BLaER1 treated with 17β-estradiol and CSF1 and Interleukin-3, amounts not matched to agents 10 nM and 100 nM (cell line): ENCODE results near the gene SLC4A3.

Experiments
- H3K27ac ChIP-seq, 11 experiments: shearing (Covaris generic); formaldehyde crosslinking; 2 replicates each; pipeline ENCODE4 v1.8.1; 2022
- H3K27me3 ChIP-seq, 11 experiments: shearing (Covaris generic); formaldehyde crosslinking; 2 replicates each; pipeline ENCODE4 v1.8.1; 2022
- H3K36me3 ChIP-seq, 11 experiments: shearing (Covaris generic); formaldehyde crosslinking; 2 replicates each; pipeline ENCODE4 v1.8.1; 2022
- H3K4me1 ChIP-seq, 10 experiments: shearing (Covaris generic); formaldehyde crosslinking; 2 replicates each; pipeline ENCODE4 v1.8.1; 2022
- H3K4me2 ChIP-seq, 11 experiments: shearing (Covaris generic); formaldehyde crosslinking; 2 replicates each; pipeline ENCODE4 v1.8.1; 2022
- H3K4me3 ChIP-seq, 10 experiments: shearing (Covaris generic); formaldehyde crosslinking; 2 replicates each; pipeline ENCODE4 v1.8.1; 2022
- H3K9ac ChIP-seq, 11 experiments: shearing (Covaris generic); formaldehyde crosslinking; 2 replicates each; pipeline ENCODE4 v1.8.1; 2022
- H3K9me3 ChIP-seq, 11 experiments: shearing (Covaris generic); formaldehyde crosslinking; replicated peaks in 1 of 11; 2 replicates each; pipeline ENCODE4 v1.8.1; 2022
- H4K20me1 ChIP-seq, 11 experiments: shearing (Covaris generic); formaldehyde crosslinking; 2 replicates each; pipeline ENCODE4 v1.8.1; 2022
- Cebpa-rat ChIP-seq, 11 experiments: shearing (Covaris generic); IDR thresholded peaks; 2 replicates each; pipeline ENCODE4 v1.8.1; 2022

Gene SLC4A3

DNA sequence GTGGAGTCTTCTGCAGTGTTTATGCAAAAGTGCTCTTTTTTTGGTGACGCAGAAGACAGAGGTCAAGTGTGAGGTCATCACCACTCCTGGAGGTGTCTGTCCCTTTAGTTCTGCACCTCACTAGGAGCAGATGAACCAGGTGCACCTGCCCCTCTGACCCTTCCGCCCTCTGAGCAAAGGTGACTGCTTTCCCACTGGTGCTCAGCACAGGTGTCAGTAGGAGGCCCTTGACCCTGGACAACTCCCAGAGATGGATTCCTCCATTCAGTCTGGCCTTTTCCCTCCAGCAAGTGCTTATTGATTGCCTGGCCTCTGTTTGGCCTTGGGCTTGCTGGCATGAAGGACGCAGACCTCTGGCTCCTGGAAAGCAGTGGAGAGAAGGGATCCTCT, 8.7 kb upstream of the SLC4A3 start:
- no peaks in the 10 kb centered on the region for H3K9me3 ChIP-seq
- H3K4me3 ChIP-seq: no peak overlapping the region
- peaks cover 0 to 15% (median 0%) of the 10 kb centered on the region in 11 experiments; a peak in 4 of 22 replicates for H4K20me1 ChIP-seq
- H3K4me1 ChIP-seq: peaks cover 0 to 16% (median 10%) of the 10 kb centered on the region in 10 experiments; a peak in 10 of 20 replicates
- H3K27ac ChIP-seq: no peak overlapping the region
- no peak overlapping the region for H3K4me2 ChIP-seq
- H3K9ac ChIP-seq: no peak overlapping the region
- H3K27me3 ChIP-seq: no peaks in the 10 kb centered on the region
- TF ChIP-seq Cebpa-rat (IDR thresholded peaks at IDR 0.05): no peak
- peaks cover 20 to 36% (median 31%) of the 10 kb centered on the region in 11 experiments for H3K36me3 ChIP-seq

DNA sequence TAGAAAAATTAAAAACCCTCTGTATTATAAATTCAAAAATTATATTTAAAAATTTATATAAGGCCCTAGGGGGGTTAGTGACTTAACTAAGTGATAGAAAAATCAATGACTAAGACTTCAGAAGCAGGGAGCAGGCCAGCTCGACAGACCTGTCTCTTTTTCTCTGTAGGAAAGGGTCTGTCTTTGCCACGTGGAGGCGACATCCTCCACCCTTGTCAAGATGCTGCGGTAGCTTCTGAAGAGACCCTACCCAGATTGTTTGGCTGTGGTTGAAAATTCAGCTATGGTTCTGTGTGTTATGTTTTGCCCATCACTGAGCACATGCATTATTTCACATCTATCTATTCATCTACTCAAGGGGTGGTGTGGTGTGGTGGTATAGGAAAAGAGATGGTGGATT, 8.2 kb upstream of the SLC4A3 start:
- TF ChIP-seq Cebpa-rat (IDR thresholded peaks at IDR 0.05): no peak

DNA sequence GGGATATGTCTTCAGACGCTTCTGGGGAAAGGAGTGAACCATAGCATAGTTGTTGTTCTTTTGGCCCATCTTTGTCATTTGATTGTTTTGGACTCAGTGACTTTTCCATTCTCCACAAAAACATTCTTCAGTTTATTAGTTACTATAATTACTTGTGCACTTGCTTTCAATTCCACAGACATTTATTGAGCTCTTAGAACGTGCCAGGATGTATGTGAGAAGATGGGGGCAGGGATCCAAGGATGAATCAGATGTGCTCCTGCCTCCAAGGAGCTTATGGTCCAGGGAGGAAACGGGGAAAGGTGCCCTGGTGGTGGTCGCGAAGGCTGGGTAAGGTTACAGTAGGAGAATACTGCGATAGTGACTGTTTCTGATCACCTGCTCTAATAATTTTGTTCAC, 6.9 kb upstream of the SLC4A3 start:
- Histone ChIP-seq H3K36me3 (peaks cover 11 to 18% (median 14%) of the 10 kb centered on the region in 11 experiments), H3K4me1 (peaks cover 0 to 8% (median 0%) of the 10 kb centered on the region in 10 experiments; a peak in 2 of 20 replicates), H3K4me2 (no peak overlapping the region), H3K4me3 (no peak overlapping the region), H3K9ac (no peak overlapping the region), H3K27ac (no peak overlapping the region), H3K27me3 (peaks cover 0 to 5% (median 0%) of the 10 kb centered on the region in 11 experiments; a peak in 3 of 22 replicates), H4K20me1 (no peaks in the 10 kb centered on the region), H3K9me3 (no peaks in the 10 kb centered on the region)
- TF ChIP-seq Cebpa-rat (IDR thresholded peaks at IDR 0.05): no peak

More for the DNA sequence above, 8.2 kb upstream of the SLC4A3 start:
- no peaks in the 10 kb centered on the region for H3K27me3 ChIP-seq
- H3K9me3 ChIP-seq: no peaks in the 10 kb centered on the region
- peaks cover 0 to 13% (median 8%) of the 10 kb centered on the region in 10 experiments; a peak in 10 of 20 replicates for H3K4me1 ChIP-seq
- no peak overlapping the region for H3K9ac ChIP-seq
- H3K27ac ChIP-seq: no peak overlapping the region
- no peak overlapping the region for H3K4me2 ChIP-seq
- H3K36me3 ChIP-seq: peaks cover 20 to 31% (median 27%) of the 10 kb centered on the region in 11 experiments
- H4K20me1 ChIP-seq: peaks cover 0 to 10% (median 0%) of the 10 kb centered on the region in 11 experiments; a peak in 3 of 22 replicates
- no peak overlapping the region for H3K4me3 ChIP-seq

DNA sequence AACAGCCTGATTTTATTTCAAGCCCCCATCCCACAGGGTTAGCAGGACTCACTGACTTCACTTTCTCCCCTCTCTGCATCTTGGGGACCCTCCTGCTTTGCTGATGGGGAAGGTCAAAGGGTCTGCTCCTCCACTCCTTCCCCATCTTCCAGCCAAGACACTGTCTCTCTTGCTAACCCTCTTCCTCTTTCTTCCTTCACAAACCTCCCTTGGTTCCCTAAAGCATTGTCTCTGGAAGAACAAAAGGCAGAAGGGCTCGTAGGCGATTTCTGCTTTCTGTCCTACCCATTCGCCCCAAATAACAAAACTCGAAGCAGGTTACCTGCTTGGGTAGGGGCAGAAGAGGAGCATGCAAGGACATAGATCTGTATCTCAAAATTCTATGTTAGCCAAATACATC, 5.5 kb upstream of the SLC4A3 start:
- peaks cover 0 to 4% (median under 1%) of the 10 kb centered on the region in 11 experiments; a peak in 10 of 22 replicates for H3K36me3 ChIP-seq
- H3K27ac ChIP-seq: no peak overlapping the region
- peaks cover 8 to 17% (median 10%) of the 10 kb centered on the region in 11 experiments for H3K27me3 ChIP-seq
- H3K4me1 ChIP-seq: peaks cover 0 to 8% (median 0%) of the 10 kb centered on the region in 10 experiments; a peak in 1 of 20 replicates
- no peaks in the 10 kb centered on the region for H3K9me3 ChIP-seq
- peaks cover 0 to 6% (median 0%) of the 10 kb centered on the region in 11 experiments; a peak in 2 of 22 replicates for H4K20me1 ChIP-seq
- TF ChIP-seq Cebpa-rat (IDR thresholded peaks at IDR 0.05): no peak
- no peak overlapping the region for H3K9ac ChIP-seq
- H3K4me2 ChIP-seq: peak overlapping the region in 1 of 11 experiments; percentile 15; a peak in 1 of 22 replicates
- H3K4me3 ChIP-seq: no peak overlapping the region

DNA sequence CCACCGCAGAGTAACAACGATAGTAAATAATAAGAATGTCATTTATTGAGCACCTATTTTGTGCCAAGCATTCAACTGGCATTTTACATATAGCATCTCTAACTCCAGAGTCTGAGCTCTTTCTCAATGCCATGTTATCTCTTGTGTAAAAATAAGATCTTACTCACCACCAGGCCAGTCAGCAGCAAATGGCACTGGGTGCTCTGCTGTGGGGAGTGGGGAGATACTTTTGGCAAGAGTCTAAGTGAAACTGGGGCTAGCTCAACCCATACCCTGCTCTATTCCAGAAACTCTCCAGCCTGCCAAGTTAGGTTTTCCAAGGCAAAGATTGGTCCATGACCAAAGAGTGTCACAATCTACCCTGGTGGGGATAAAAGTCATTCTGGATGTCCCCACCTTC, 5.0 kb upstream of the SLC4A3 start:
- no peak overlapping the region for H3K4me3 ChIP-seq
- H3K9me3 ChIP-seq: no peaks in the 10 kb centered on the region
- H3K9ac ChIP-seq: no peak overlapping the region
- H4K20me1 ChIP-seq: peaks cover 0 to 6% (median 0%) of the 10 kb centered on the region in 11 experiments; a peak in 3 of 22 replicates
- H3K27me3 ChIP-seq: peaks cover 14 to 23% (median 16%) of the 10 kb centered on the region in 11 experiments
- TF ChIP-seq Cebpa-rat (IDR thresholded peaks at IDR 0.05): no peak
- no peak overlapping the region for H3K4me2 ChIP-seq
- H3K36me3 ChIP-seq: no peaks in the 10 kb centered on the region
- no peak overlapping the region for H3K27ac ChIP-seq
- peaks cover 0 to 9% (median 0%) of the 10 kb centered on the region in 10 experiments; a peak in 1 of 20 replicates for H3K4me1 ChIP-seq

DNA sequence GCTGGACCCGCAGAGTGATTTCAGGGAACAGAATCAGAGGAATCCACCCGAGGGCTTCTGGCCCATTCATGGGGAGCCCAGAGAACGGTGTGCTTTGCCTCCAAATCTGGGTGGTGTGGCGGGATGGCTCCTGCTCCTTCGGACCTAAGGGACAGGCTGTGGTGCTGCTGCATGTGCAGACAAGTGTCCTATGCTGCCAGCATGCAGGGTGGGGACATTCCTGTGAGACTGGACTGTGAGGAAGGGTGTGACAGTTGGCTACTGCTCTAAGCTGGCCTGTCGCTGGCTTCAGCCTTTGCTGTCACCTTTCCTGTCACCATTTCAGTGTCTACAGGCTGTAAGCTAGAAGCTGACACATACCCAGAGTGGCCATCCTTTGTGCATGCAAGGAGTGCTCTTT, 2.9 kb upstream of the SLC4A3 start:
- Histone ChIP-seq H3K4me3 (no peak overlapping the region), H3K4me1 (peaks cover 9 to 28% (median 16%) of the 10 kb centered on the region in 10 experiments; a peak in 18 of 20 replicates), H3K36me3 (no peaks in the 10 kb centered on the region), H3K4me2 (no peak overlapping the region), H3K27me3 (peaks cover 28 to 42% (median 32%) of the 10 kb centered on the region in 11 experiments), H4K20me1 (peaks cover 0 to 6% (median 0%) of the 10 kb centered on the region in 11 experiments; a peak in 3 of 22 replicates), H3K27ac (no peak overlapping the region), H3K9ac (no peak overlapping the region), H3K9me3 (no peaks in the 10 kb centered on the region)
- no peak for TF ChIP-seq Cebpa-rat (IDR thresholded peaks at IDR 0.05)

DNA sequence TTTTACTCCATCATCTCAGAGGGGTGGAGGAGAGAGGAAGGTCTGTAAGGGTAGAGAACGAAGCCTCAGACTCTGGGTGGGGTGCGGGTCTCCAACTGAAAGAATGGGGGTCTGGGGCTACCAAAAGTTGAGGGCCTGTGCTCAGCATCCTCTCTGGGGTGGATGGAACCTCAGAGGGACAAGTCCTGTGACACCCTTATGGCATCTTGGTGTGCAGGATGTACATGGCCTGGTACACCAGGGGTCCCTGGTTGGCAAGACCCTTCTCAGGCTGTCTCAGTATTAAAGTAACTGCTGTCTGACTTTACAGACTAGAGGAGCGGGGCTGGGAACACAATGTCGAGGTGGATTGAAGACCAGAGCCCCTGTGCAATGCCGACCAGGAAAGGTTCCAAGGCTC, 2.3 kb upstream of the SLC4A3 start:
- H4K20me1 ChIP-seq: peaks cover 0 to 6% (median 0%) of the 10 kb centered on the region in 11 experiments; a peak in 4 of 22 replicates
- H3K27me3 ChIP-seq: peaks cover 28 to 42% (median 32%) of the 10 kb centered on the region in 11 experiments
- no peak overlapping the region for H3K9ac ChIP-seq
- no peak overlapping the region for H3K27ac ChIP-seq
- no peak overlapping the region for H3K4me2 ChIP-seq
- no peaks in the 10 kb centered on the region for H3K36me3 ChIP-seq
- no peaks in the 10 kb centered on the region for H3K9me3 ChIP-seq
- H3K4me1 ChIP-seq: peaks cover 9 to 28% (median 16%) of the 10 kb centered on the region in 10 experiments; a peak in 18 of 20 replicates
- TF ChIP-seq Cebpa-rat (IDR thresholded peaks at IDR 0.05): no peak
- no peak overlapping the region for H3K4me3 ChIP-seq

DNA sequence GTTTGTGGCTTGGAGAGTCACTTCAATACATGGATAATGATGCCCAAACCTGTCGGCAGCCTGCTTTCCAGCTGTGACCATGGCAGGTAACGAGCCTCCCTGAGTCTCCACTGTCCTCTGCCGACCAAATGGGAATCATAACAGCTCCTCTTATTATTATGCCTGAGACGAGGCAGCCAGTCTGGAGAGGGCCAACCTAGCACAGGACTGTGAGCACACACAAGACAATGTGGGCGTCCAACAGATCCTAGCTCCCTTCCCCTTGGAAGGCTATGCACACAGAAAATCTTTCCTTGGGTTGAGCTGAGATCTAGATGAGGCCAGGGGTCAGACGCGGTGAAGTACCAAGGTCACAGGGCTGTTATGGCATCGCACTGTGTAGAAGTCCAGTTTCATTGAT, 890 bp upstream of the SLC4A3 start:
- no peak for TF ChIP-seq Cebpa-rat (IDR thresholded peaks at IDR 0.05)

DNA sequence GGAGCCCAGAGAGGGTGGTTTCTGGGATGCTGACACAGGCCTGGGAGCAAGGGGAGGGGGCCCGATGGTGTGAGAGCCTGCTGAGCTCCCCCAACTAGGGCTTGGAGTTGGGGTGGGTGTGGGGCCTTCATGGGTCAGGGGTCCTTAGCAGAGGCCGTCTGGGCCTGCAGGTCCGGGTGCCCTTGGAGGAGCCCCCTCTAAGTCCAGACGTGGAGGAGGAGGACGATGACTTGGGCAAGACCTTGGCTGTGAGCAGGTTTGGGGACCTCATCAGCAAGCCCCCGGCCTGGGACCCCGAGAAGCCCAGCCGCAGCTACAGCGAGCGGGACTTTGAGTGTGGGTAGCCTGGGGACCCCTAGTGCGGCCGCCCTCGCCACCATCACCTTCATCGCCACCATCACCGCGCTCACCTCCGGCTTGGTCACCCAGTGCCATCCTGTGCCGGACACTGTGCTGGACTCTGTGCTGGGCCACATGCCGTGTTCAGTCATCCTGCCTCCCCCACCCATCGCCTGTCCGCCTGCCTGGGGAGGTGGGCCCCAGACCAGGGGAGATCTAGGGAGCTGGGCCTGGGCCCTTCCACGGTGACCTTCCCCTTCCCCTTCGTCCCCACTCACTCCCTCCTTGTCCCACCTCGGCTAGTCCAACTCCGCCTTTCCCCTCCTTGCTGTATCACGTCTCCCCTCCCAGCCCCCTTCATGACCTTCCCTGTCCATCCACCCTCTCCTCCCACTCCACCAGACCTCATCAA, 980 bp downstream of the SLC4A3 start:
- no peak for TF ChIP-seq Cebpa-rat (IDR thresholded peaks at IDR 0.05)
- peak overlapping the region in 1 of 10 experiments; percentile 59; a peak in 1 of 20 replicates for H3K4me3 ChIP-seq
- no peaks in the 10 kb centered on the region for H3K9me3 ChIP-seq
- peak overlapping the region; percentile 42 to 80 (median 67); a peak in 20 of 22 replicates for H3K4me2 ChIP-seq
- peaks cover 0 to 17% (median 0%) of the 10 kb centered on the region in 11 experiments; a peak in 4 of 22 replicates for H4K20me1 ChIP-seq
- no peak overlapping the region for H3K9ac ChIP-seq
- H3K36me3 ChIP-seq: no peaks in the 10 kb centered on the region
- H3K27ac ChIP-seq: no peak overlapping the region
- peaks cover 28 to 42% (median 32%) of the 10 kb centered on the region in 11 experiments for H3K27me3 ChIP-seq
- H3K4me1 ChIP-seq: peaks cover 9 to 29% (median 16%) of the 10 kb centered on the region in 10 experiments; a peak in 18 of 20 replicates

More for the DNA sequence above, 890 bp upstream of the SLC4A3 start:
- no peak overlapping the region for H3K4me2 ChIP-seq
- no peaks in the 10 kb centered on the region for H3K36me3 ChIP-seq
- no peak overlapping the region for H3K9ac ChIP-seq
- H3K4me1 ChIP-seq: peaks cover 9 to 29% (median 16%) of the 10 kb centered on the region in 10 experiments; a peak in 18 of 20 replicates
- no peak overlapping the region for H3K27ac ChIP-seq
- peaks cover 0 to 6% (median 0%) of the 10 kb centered on the region in 11 experiments; a peak in 4 of 22 replicates for H4K20me1 ChIP-seq
- no peak overlapping the region for H3K4me3 ChIP-seq
- H3K9me3 ChIP-seq: no peaks in the 10 kb centered on the region
- peaks cover 28 to 42% (median 32%) of the 10 kb centered on the region in 11 experiments for H3K27me3 ChIP-seq
